Cardiac muscle cell (in vitro differentiated cells and primary cell): Measurements from ENCODE around the gene NDUFAB1. TPM values are rescaled to one million over a fixed set of nuclear protein-coding genes. Genes with fewer than 3 reads are reported as not detected.
A peak's percentile ranks its signal among the peaks of the same experiment; 100 is the strongest.
"Not testable (repeated sequence)": the region's sequence is repeated elsewhere in the genome, so short reads cannot be mapped to it uniquely, and the experiment has no call there.

Experiments used
- DNase-seq, 2 donors: peaks; one replicate each; pipeline versions ENCODE4 v3.0.0 to v3.0.0-alpha.2; 2010 to 2017; ENCODE audit warnings: low read depth in 1 of 2, low spot score in 1 of 2
- H3K27ac ChIP-seq: fragments of 200-600 bp; sonication (generic); 2 replicates; pipeline ENCODE4 v1.5.1; 2016
- H3K27me3 ChIP-seq: fragments of 200-600 bp; sonication (generic); 2 replicates; pipeline ENCODE4 v1.6.0; 2016; ENCODE audit warnings: control low read depth
- H3K36me3 ChIP-seq: fragments of 200-600 bp; sonication (generic); 2 replicates; pipeline ENCODE4 v1.5.1; 2016; ENCODE audit warnings: control low read depth
- H3K4me1 ChIP-seq: fragments of 200-600 bp; sonication (generic); 2 replicates; pipeline ENCODE4 v1.8.1; 2017; ENCODE audit warnings: low read depth, mild to moderate bottlenecking, mixed run types
- H3K4me3 ChIP-seq: fragments of 200-600 bp; sonication (generic); 2 replicates; pipeline ENCODE4 v1.5.1; 2016; ENCODE audit warnings: mild to moderate bottlenecking
- H3K9me3 ChIP-seq: fragments of 200-600 bp; sonication (generic); 2 replicates; pipeline ENCODE4 v1.5.1; 2017; ENCODE audit warnings: low read depth, mild to moderate bottlenecking, control low read depth
- polyA plus RNA-seq: library from polyadenylated mRNA; unstranded; fragments of >200 nt; fragmentation: Nextera tagmentation; extraction: Ambion mirVana; gene quantifications from 2 replicates; pipeline ENCODE4 v1.2.1, GENCODE V29; 2016
- total RNA-seq: library from RNA; depleted of rRNA; stranded (reverse); fragments of >200 nt; gene quantifications from 2 replicates; pipeline ENCODE4 v1.2.3, GENCODE V29; 2016
- TF ChIP-seq, protein P1 (sequence below): IDR thresholded peaks from 2 replicates; pipeline ENCODE4 v1.5.1; 2012; ENCODE audit warnings: low read depth, mild to moderate bottlenecking, low read length

The NDUFAB1 gene
- total and polyA plus RNA-seq, 2 experiments from 2014 or later = 108 to 431 TPM

DNA sequence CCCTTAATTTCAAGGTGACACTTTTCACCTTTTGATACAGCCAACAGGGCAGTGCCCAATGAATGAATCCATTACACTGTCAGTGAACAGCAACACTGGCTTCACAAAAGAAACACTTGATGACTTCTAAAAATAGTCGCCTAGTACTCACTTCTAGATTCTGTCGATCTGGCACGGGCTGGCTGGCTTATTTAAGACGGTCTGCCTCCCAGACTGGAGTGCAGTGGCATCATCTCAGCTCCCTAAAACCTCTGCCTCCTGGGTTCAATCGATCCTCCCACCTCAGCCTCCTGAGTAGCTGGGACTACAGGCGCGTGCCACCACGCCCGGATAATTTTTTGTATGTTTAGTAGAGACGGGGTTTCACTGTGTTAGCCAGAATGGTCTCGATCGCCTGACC is 1.9 kb downstream of the NDUFAB1 start:
- TF ChIP-seq, protein P1, sequence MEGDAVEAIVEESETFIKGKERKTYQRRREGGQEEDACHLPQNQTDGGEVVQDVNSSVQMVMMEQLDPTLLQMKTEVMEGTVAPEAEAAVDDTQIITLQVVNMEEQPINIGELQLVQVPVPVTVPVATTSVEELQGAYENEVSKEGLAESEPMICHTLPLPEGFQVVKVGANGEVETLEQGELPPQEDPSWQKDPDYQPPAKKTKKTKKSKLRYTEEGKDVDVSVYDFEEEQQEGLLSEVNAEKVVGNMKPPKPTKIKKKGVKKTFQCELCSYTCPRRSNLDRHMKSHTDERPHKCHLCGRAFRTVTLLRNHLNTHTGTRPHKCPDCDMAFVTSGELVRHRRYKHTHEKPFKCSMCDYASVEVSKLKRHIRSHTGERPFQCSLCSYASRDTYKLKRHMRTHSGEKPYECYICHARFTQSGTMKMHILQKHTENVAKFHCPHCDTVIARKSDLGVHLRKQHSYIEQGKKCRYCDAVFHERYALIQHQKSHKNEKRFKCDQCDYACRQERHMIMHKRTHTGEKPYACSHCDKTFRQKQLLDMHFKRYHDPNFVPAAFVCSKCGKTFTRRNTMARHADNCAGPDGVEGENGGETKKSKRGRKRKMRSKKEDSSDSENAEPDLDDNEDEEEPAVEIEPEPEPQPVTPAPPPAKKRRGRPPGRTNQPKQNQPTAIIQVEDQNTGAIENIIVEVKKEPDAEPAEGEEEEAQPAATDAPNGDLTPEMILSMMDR = no peak
- no peak overlapping the region for H3K4me3 ChIP-seq
- peak in 1 of 2 donors; percentile 42 for DNase-seq
- H3K4me1 ChIP-seq = peaks cover 13% of the 10 kb centered on the region
- H3K27ac ChIP-seq = peak overlapping the region; percentile 39
- no peaks in the 10 kb centered on the region for H3K27me3 ChIP-seq
- peaks cover 8% of the 10 kb centered on the region for H3K36me3 ChIP-seq
- H3K9me3 ChIP-seq = no peaks in the 10 kb centered on the region

DNA sequence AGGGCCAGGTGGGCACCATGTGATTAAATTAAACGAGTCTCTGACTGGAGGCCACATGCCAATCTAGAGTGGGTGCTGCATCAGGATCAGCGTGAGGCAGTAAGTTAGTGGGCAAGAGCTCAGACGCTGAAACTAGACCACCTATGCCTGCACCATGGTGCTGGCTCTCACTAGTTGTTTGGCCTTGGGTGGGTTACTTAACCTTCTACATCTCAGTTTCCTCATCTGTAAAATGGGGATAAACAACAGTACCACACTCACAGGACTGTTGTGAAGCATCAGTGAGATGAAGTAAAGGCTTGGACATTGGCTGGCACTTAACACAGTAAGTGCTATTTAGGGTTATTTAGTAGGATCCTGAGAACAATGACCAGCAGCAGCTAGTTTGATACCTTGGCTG is 5.9 kb downstream of the NDUFAB1 start:
- Histone ChIP-seq H3K27ac (no peak overlapping the region), H3K9me3 (no peaks in the 10 kb centered on the region), H3K4me1 (peaks cover 11% of the 10 kb centered on the region), H3K4me3 (no peak overlapping the region), H3K36me3 (peaks cover 29% of the 10 kb centered on the region), H3K27me3 (no peaks in the 10 kb centered on the region)
- TF ChIP-seq, protein P1 = no peak
- DNase-seq = no peak

DNA sequence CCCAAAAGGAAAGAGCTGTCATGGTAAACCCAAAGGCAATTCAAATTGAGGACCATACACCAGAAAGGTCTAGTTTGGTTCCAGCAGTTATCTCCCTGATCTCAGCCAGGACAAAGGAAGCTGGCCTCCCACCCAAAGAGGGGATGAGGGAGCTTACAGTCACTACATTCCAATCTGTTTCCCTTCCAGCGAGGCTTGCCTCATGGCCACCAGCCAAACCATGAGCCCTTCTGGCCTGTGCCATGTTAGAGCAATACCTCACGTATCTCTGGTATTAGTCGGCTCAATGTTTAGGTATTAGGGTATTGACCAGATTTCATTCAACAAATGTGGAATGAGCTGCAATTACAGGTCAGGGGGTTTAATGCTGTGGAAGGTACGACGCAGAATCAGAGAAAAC is 8.4 kb downstream of the NDUFAB1 start:
- Histone ChIP-seq H3K27me3 (no peaks in the 10 kb centered on the region), H3K36me3 (peaks cover 40% of the 10 kb centered on the region), H3K9me3 (no peaks in the 10 kb centered on the region), H3K4me3 (no peak overlapping the region), H3K4me1 (no peaks in the 10 kb centered on the region), H3K27ac (no peak overlapping the region)
- TF ChIP-seq, protein P1 = no peak
- DNase-seq = peak in 1 of 2 donors; percentile 77

DNA sequence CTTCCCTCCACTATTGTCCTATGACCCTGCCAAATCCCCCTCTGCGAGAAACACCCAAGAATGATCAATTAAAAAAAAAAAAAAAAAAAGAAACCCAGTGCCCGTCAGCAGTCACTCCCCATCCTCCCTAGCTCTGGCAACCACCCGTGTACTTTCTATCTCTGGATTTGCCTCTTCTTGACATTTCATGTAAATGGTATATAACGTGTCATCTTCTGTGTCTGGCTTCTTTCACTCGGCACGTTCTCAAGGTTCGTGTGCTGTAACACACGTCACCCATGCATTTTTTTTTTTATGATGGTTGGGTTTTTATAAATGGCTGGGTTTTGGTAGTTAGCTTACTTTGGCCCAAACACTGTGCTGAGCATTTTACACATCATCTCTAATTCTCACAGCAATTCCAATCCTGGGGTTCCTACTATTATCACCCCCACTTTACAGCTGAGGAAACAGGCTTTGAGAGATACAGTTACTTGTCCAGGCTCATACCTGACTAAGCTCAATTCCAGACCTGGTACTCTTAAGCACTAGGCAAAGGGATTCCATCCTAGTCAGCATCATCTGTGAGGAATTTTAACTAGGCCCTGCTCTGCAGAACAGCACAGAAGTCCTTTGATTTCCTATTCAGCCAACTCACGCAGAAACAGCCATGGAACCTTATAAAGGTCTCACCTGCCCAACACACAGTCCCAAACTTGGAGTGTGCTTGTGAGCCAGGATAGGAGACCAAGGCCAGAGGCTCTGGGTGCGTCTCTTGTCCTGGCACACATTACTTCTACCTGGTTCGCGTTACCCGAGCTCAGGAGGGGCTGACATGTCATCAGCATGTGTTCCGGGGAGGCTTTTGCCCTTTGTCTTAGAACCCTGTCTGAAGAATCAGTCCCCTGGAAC is 11.7 kb downstream of the NDUFAB1 start:
- no peak for DNase-seq
- Histone ChIP-seq H3K4me3 (no peak overlapping the region), H3K27ac (no peak overlapping the region), H3K27me3 (no peaks in the 10 kb centered on the region), H3K9me3 (no peaks in the 10 kb centered on the region), H3K36me3 (peaks cover 47% of the 10 kb centered on the region), H3K4me1 (no peaks in the 10 kb centered on the region)
- TF ChIP-seq, protein P1 = no peak

DNA sequence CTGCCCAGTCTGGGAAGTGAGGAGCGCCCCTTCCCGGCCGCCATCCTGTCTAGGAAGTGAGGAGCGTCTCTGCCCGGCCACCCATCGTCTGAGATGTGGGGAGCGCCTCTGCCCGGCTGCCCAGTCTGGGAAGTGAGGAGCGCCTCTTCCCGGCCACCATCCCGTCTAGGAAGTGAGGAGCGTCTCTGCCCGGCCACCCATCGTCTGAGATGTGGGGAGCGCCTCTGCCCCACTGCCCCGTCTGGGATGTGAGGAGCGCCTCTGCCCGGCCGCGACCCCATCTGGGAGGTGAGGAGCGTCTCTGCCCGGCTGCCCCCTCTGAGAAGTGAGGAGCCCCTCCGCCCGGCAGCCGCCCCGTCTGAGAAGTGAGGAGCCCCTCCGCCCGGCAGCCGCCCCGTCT is 12.8 kb downstream of the NDUFAB1 start:
- H3K36me3 ChIP-seq = peaks cover 42% of the 10 kb centered on the region
- H3K9me3 ChIP-seq, DNase-seq, H3K27me3 ChIP-seq, H3K27ac ChIP-seq, H3K4me3 ChIP-seq, H3K4me1 ChIP-seq: not testable (repeated sequence)

DNA sequence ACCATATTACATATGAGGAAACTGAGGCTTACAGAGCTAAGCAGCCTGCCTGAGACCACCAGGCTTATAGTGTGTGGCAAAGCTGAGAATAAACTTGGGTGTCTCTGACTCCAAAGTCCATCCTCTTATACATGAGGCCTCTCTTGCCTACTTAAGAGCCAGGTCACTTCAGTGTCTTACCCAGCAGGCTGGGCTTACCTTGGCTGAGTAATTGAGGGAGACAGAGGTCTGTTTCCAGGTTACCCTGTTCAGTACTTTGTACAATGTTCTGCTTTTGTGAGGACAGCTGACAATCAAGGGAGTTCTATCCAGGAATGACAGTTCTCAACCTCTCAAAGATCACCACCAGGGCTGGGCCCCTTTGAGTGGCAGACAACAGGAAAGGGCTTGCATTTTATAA is 14.4 kb downstream of the NDUFAB1 start:
- TF ChIP-seq, protein P1 = no peak
- H3K4me1 ChIP-seq = no peaks in the 10 kb centered on the region
- H3K4me3 ChIP-seq = no peak overlapping the region
- H3K9me3 ChIP-seq = no peaks in the 10 kb centered on the region
- no peak overlapping the region for H3K27ac ChIP-seq
- DNase-seq = no peak
- H3K36me3 ChIP-seq = peaks cover 40% of the 10 kb centered on the region
- no peaks in the 10 kb centered on the region for H3K27me3 ChIP-seq
